ENCODE results near the gene MASP2.

- TF ChIP-seq CTCF (IDR thresholded peaks at IDR 0.05 in 2 of 3, conservative IDR thresholded peaks at IDR 0.05 in 1 of 3; ENCODE audit: control insufficient read depth in 2 of 3, extremely low read depth in 1 of 3, insufficient read depth in 1 of 3, low read depth in 3 of 3, low read length in 3 of 3) = no peak
- no peak for TF ChIP-seq IRF4 (IDR thresholded peaks at IDR 0.05; ENCODE audit: low read depth, low read length)
- TF ChIP-seq CEBPZ (IDR thresholded peaks at IDR 0.05; ENCODE audit: low read depth, low read length) = no peak
- TF ChIP-seq RAD21 (IDR thresholded peaks at IDR 0.05; ENCODE audit: insufficient read depth, low read depth, low read length) = no peak
- no peak for TF ChIP-seq USF1 (IDR thresholded peaks at IDR 0.05; ENCODE audit: borderline replicate concordance, extremely low read length, insufficient read depth, low read depth, low read length)
- TF ChIP-seq TBL1XR1 (IDR thresholded peaks at IDR 0.05; ENCODE audit: low read depth, low read length) = no peak
- TF ChIP-seq POLR2A (IDR thresholded peaks at IDR 0.05; ENCODE audit: low read depth, low read length) = no peak; the same call in 1 of the 2 replicates
Observed at GRCh38 chr1:11054181-11054580, 7.1 kb upstream of the MASP2 start.

Measured in GM12878 (cell line).